ENCODE data around the gene STOML1. TPM values are rescaled to one million over a fixed set of nuclear protein-coding genes. Genes with fewer than 3 reads are reported as not detected.

STOML1 gene
- total RNA-seq, 1 experiment from 2014 or later, result 5.0 TPM

GRCh38 chr15:73982222-73982962 lies 9.7 kb downstream of the STOML1 start:
- Histone ChIP-seq H3K9me2 (ENCODE audit: insufficient read depth) (no peaks in the 10 kb centered on the region), H3K79me2 (ENCODE audit: insufficient read depth, low read length) (no peaks in the 10 kb centered on the region), H3K9ac (ENCODE audit: low read length) (peak overlapping the region; percentile 35), H4K20me1 (ENCODE audit: insufficient read depth) (no peaks in the 10 kb centered on the region), H3K4me3 (replicated peaks in 1 of 2; ENCODE audit: low read depth in 1 of 2, low read length in 2 of 2) (peak overlapping the region in 1 of 2 experiments; percentile 33; a peak in 1 of 4 replicates), H3K27ac (ENCODE audit: low read depth, low read length) (peak overlapping the region; percentile 52), H3K36me3 (ENCODE audit: control insufficient read depth in 1 of 2, insufficient read depth in 2 of 2, low read length in 2 of 2) (no peaks in the 10 kb centered on the region), H3K9me3 (ENCODE audit: control insufficient read depth in 1 of 2, insufficient read depth in 1 of 2, low read depth in 1 of 2, low read length in 2 of 2) (no peaks in the 10 kb centered on the region), H3K4me1 (ENCODE audit: control insufficient read depth in 1 of 2, insufficient read depth in 2 of 2, low read length in 2 of 2) (peaks cover 23 to 32% of the 10 kb centered on the region in 2 experiments), H2AFZ (ENCODE audit: low read depth, low read length, poor library complexity, severe bottlenecking) (no peak overlapping the region), H3K4me2 (ENCODE audit: low read length) (peak overlapping the region; percentile 77), H3K27me3 (ENCODE audit: insufficient read depth, low read length) (no peaks in the 10 kb centered on the region)
- CTCF ChIA-PET, result interaction anchor here (0.7 to 2.9 kb wide), 8 partner anchors 10 to 338 kb away, joined by 3 to 27 read pairs (median 6); partner anchors contain the start of gene PML
- intact Hi-C loops (cut with micrococcal nuclease), result no loop called here
- ATAC-seq (peak; percentile 45), DNase-seq (ENCODE audit: low read depth, low spot score) (no peak)
- TF ChIP-seq ZNF274 (IDR thresholded peaks at IDR 0.05; ENCODE audit: low read depth, low read length) (no peak), ELF1 (IDR thresholded peaks at IDR 0.05; ENCODE audit: borderline replicate concordance, low read depth) (no peak), YY1 (IDR thresholded peaks at IDR 0.05; ENCODE audit: extremely low read depth, insufficient replicate concordance, low read depth, low read length) (no peak), FOSL1 (IDR thresholded peaks at IDR 0.05; ENCODE audit: low read depth) (no peak), EZH2 (IDR thresholded peaks at IDR 0.05) (no peak), SRF (IDR thresholded peaks at IDR 0.05; ENCODE audit: low read depth) (no peak), ZFX (IDR thresholded peaks at IDR 0.05) (no peak), POLR2A (IDR thresholded peaks at IDR 0.05; ENCODE audit: borderline replicate concordance, extremely low read depth, insufficient read depth, insufficient read length) (no peak), MAX (IDR thresholded peaks at IDR 0.05) (no peak), TCF7L2 (IDR thresholded peaks at IDR 0.05; ENCODE audit: borderline replicate concordance, extremely low read depth, insufficient read depth, insufficient read length) (no peak), SIN3A (IDR thresholded peaks at IDR 0.05; ENCODE audit: low read depth) (no peak), JUND (IDR thresholded peaks at IDR 0.05) (no peak), ZBTB33 (IDR thresholded peaks at IDR 0.05; ENCODE audit: extremely low read depth, insufficient replicate concordance, low read length) (no peak), EGR1 (IDR thresholded peaks at IDR 0.05; ENCODE audit: low read depth) (no peak), CEBPB (IDR thresholded peaks at IDR 0.05; ENCODE audit: low read depth) (no peak), SP1 (IDR thresholded peaks at IDR 0.05; ENCODE audit: low read depth) (no peak)
- POLR2A ChIA-PET, result interaction anchor here (1.2 to 2.2 kb wide), 3 partner anchors 9 to 26 kb away, joined by 5 to 7 read pairs (median 6); partner anchors contain the start of gene PML
- BruUV-seq (replicated peaks), result no TSS peak
- RAD21 ChIA-PET (ENCODE audit: low non-redundant PET in 1 of 2, low total read pairs in 2 of 2, uncharacterized antibody in 2 of 2, unreplicated experiment in 2 of 2), result interaction anchor here in 1 of 2 experiments (0.9 kb wide), 1 partner anchor 9 kb away, joined by 8 read pairs; no protein-coding TSS in a partner anchor

All from HCT116 (cell line).